ENCODE measurements around the gene CHRM4. TPM values are rescaled to one million over a fixed set of nuclear protein-coding genes. Genes with fewer than 3 reads are reported as not detected.

The CHRM4 gene
- total RNA-seq, 1 donor from 2014 or later = 0.37 TPM

DNA sequence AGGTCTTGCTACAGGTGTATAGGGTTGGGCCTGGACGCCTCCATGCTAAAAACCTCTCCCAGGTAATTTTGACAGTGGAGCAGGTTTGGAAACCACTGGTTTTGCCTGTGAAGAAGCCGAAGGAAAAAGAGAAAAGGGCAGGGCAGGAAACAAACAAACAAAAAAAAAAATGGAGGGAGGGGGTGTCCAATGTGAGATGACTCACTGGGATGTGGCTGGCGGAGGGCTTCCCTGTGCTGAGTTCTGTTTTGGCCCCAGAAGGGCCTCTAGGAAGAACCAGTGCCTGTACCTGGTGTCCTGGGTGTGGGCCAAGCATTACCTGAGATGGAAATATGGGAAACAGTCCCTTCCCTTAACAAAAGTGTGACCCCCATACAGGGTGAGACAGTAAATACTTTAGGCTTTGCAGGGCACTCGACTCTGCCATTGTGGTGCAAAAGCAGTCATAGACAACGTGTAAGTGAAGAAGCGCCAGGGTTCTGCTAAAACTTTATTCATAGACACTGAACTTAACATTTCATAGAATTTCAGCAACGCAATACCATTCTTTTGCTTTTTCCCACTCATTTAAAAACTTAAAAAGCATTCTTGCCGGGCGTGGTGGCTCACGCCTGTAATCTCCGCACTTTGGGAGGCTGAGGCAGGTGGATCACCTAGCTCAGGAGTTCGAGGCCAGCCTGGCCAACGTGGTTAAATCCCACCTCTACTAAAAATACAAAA lies 53.8 kb downstream of the CHRM4 start:
- Mint-ChIP-seq H3K4me1 (peaks cover 46% of the 10 kb centered on the region), H3K4me3 (peak overlapping the region; percentile 29), H3K27ac (ENCODE audit: unreplicated experiment) (peak overlapping the region; percentile 50), H3K27me3 (ENCODE audit: low read depth) (peaks cover 25% of the 10 kb centered on the region), H3K36me3 (ENCODE audit: low read depth) (no peaks in the 10 kb centered on the region), H3K9me3 (no peaks in the 10 kb centered on the region)
- DNase-seq (ENCODE audit: low read depth, low spot score) = no peak
- TF ChIP-seq CTCF (conservative IDR thresholded peaks at IDR 0.05) = no peak

GRCh38 chr11:46336563-46337180 lies 54.9 kb downstream of the CHRM4 start:
- DNase-seq (ENCODE audit: low read depth, low spot score) = no peak
- H3K36me3 Mint-ChIP-seq (ENCODE audit: low read depth) = no peaks in the 10 kb centered on the region
- no peak overlapping the region for H3K4me3 Mint-ChIP-seq
- H3K27me3 Mint-ChIP-seq (ENCODE audit: low read depth) = peaks cover 33% of the 10 kb centered on the region
- peaks cover 43% of the 10 kb centered on the region for H3K4me1 Mint-ChIP-seq
- no peak overlapping the region for H3K27ac Mint-ChIP-seq (ENCODE audit: unreplicated experiment)
- no peak for TF ChIP-seq CTCF (conservative IDR thresholded peaks at IDR 0.05)
- no peaks in the 10 kb centered on the region for H3K9me3 Mint-ChIP-seq

GRCh38 chr11:46335890-46336562 lies 55.5 kb downstream of the CHRM4 start:
- Mint-ChIP-seq H3K9me3 (no peaks in the 10 kb centered on the region), H3K36me3 (ENCODE audit: low read depth) (no peaks in the 10 kb centered on the region), H3K27ac (ENCODE audit: unreplicated experiment) (no peak overlapping the region), H3K4me1 (peaks cover 44% of the 10 kb centered on the region), H3K4me3 (peak overlapping the region; percentile 4), H3K27me3 (ENCODE audit: low read depth) (peaks cover 40% of the 10 kb centered on the region)
- TF ChIP-seq CTCF (conservative IDR thresholded peaks at IDR 0.05) = no peak
- no peak for DNase-seq (ENCODE audit: low read depth, low spot score)

DNA sequence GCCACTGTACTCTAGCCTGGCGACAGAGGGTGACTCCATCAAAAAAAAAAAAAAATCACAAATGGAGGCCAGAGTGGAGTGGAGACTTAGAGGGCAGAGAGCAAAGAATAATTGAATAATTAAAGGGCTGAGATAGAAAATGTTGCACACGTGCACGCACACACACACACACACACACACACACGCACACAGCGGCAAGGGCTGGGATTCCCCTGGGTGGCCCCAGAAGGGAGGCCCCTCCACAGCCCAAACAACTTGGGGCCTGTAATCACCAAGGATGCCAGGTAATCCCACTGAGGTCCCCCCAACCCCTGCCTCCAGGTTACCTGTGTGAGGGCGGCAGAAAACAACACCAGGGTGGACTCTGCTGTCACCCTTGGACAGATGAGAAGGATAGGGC lies 56.3 kb downstream of the CHRM4 start:
- H3K4me1 Mint-ChIP-seq = peaks cover 51% of the 10 kb centered on the region
- no peak for TF ChIP-seq CTCF (conservative IDR thresholded peaks at IDR 0.05)
- H3K36me3 Mint-ChIP-seq (ENCODE audit: low read depth) = no peaks in the 10 kb centered on the region
- H3K27ac Mint-ChIP-seq (ENCODE audit: unreplicated experiment) = no peak overlapping the region
- no peak for DNase-seq (ENCODE audit: low read depth, low spot score)
- peaks cover 47% of the 10 kb centered on the region for H3K27me3 Mint-ChIP-seq (ENCODE audit: low read depth)
- H3K4me3 Mint-ChIP-seq = no peak overlapping the region
- no peaks in the 10 kb centered on the region for H3K9me3 Mint-ChIP-seq

DNA sequence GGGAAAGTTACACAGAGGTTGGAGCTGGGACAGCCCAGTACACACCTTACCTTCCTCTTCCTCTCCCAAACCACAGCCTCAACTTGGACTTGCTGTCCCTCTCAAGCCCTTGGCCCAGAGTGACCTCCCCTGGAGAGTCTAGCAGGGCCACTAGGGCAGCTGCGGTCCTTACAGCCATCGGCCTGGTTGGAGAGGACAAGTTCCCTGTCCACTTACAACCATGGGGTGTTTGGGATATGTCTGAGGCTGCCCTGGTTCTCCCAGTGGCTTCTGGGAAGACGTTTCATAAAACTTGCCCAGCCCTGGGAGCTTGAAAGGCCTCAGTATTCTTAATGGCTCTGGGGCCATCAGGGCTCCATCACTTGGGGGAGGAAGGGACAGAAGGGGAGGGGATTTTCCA lies 57.4 kb downstream of the CHRM4 start:
- Mint-ChIP-seq H3K27me3 (ENCODE audit: low read depth) (peaks cover 58% of the 10 kb centered on the region), H3K36me3 (ENCODE audit: low read depth) (no peaks in the 10 kb centered on the region), H3K4me3 (peak overlapping the region; percentile 41), H3K9me3 (no peaks in the 10 kb centered on the region), H3K4me1 (peaks cover 43% of the 10 kb centered on the region), H3K27ac (ENCODE audit: unreplicated experiment) (no peak overlapping the region)
- no peak for DNase-seq (ENCODE audit: low read depth, low spot score)
- no peak for TF ChIP-seq CTCF (conservative IDR thresholded peaks at IDR 0.05)

Small RNAs within 50 kb of the gene (microRNA-seq; reads per million reads assigned to microRNA genes)
- gene MIR4688 = not detected

Other genes with a start within 250 kb of the CHRM4 start
- 0.71 and 0.75 TPM in 2 replicates for gene CREB3L1, start 114.1 kb downstream of the CHRM4 start, total RNA-seq
- 54.4 and 60.1 TPM in 2 replicates for gene DGKZ, start 44.3 kb downstream of the CHRM4 start, total RNA-seq
- gene MDK, start 10.1 kb downstream of the CHRM4 start, total RNA-seq = 781 and 821 TPM in 2 replicates
- gene AMBRA1, start 202.2 kb upstream of the CHRM4 start, total RNA-seq = 42.6 and 45.8 TPM in 2 replicates
- 7.6 and 8.0 TPM in 2 replicates for gene HARBI1, start 225.5 kb upstream of the CHRM4 start, total RNA-seq
- gene ATG13, start 225.8 kb upstream of the CHRM4 start, total RNA-seq = 51.3 and 51.9 TPM in 2 replicates